GM23338 (cell line): Measurements from ENCODE around the gene PPP1R9A. TPM values are rescaled to one million over a fixed set of nuclear protein-coding genes. Genes with fewer than 3 reads are reported as not detected.

Source experiments
- ATAC-seq: fragments of 200-7000 bp; cut with Tn5 transposase; 3 replicates; pipeline ENCODE4 v1.9.1; 2020
- DNase-seq: peaks from one replicate; pipeline ENCODE4 v3.0.0-alpha.2; 2015; ENCODE audit warnings: low spot score
- H2AFZ ChIP-seq: fragments of 200-600 bp; sonication (generic); 2 replicates; pipeline ENCODE4 v1.8.0; 2016; ENCODE audit warnings: antibody characterized with exemption, mild to moderate bottlenecking, moderate library complexity
- H3F3A ChIP-seq: fragments of 200-600 bp; sonication (generic); replicated peaks from 2 replicates; pipeline ENCODE4 v1.8.0; 2017; ENCODE audit warnings: antibody characterized with exemption, mixed run types, low read depth
- H3K27ac ChIP-seq: fragments of 200-600 bp; sonication (generic); 2 replicates; pipeline ENCODE4 v1.6.1; 2016; ENCODE audit warnings: low read depth
- H3K27me3 ChIP-seq: fragments of 200-600 bp; sonication (generic); 2 replicates; pipeline ENCODE4 v1.8.0; 2016; ENCODE audit warnings: mild to moderate bottlenecking, mixed run types, moderate library complexity; ENCODE audit not compliant: insufficient read depth
- H3K36me3 ChIP-seq: fragments of 200-600 bp; sonication (generic); 2 replicates; pipeline ENCODE4 v1.8.0; 2016; ENCODE audit warnings: mild to moderate bottlenecking; ENCODE audit not compliant: insufficient read depth
- H3K4me1 ChIP-seq: fragments of 200-600 bp; sonication (generic); 2 replicates; pipeline ENCODE4 v1.8.0; 2016; ENCODE audit warnings: mild to moderate bottlenecking, moderate library complexity; ENCODE audit not compliant: insufficient read depth
- H3K4me2 ChIP-seq: fragments of 200-600 bp; sonication (generic); 2 replicates; pipeline ENCODE4 v1.7.1; 2017; ENCODE audit warnings: mixed run types
- H3K4me3 ChIP-seq: fragments of 200-600 bp; sonication (generic); 2 replicates; pipeline ENCODE4 v1.6.1; 2016; ENCODE audit warnings: mixed run types
- H3K79me2 ChIP-seq: fragments of 200-600 bp; sonication (generic); replicated peaks from 2 replicates; pipeline ENCODE4 v1.8.0; 2017; ENCODE audit warnings: mild to moderate bottlenecking; ENCODE audit not compliant: insufficient read depth
- H3K9me2 ChIP-seq: fragments of 200-600 bp; sonication (generic); 2 replicates; pipeline ENCODE4 v1.8.0; 2017; ENCODE audit not compliant: insufficient read depth
- H4K20me1 ChIP-seq: fragments of 200-600 bp; sonication (generic); replicated peaks from 2 replicates; pipeline ENCODE4 v1.8.0; 2017; ENCODE audit warnings: mild to moderate bottlenecking; ENCODE audit not compliant: insufficient read depth
- H3K27ac Mint-ChIP-seq: 2 replicates; pipeline ENCODE4 v1.8.0; 2020; ENCODE audit warnings: inconsistent platforms, mild to moderate bottlenecking, moderate library complexity, mixed read lengths
- H3K27me3 Mint-ChIP-seq: 3 replicates; pipeline ENCODE4 v1.8.0; 2022; ENCODE audit warnings: low read depth, mild to moderate bottlenecking, moderate library complexity, mixed read lengths, inconsistent platforms; ENCODE audit not compliant: insufficient read depth, poor library complexity
- H3K36me3 Mint-ChIP-seq: 3 replicates; pipeline ENCODE4 v1.8.0; 2021; ENCODE audit warnings: low read depth, mild to moderate bottlenecking, inconsistent platforms, moderate library complexity, mixed read lengths
- H3K4me1 Mint-ChIP-seq: 3 replicates; pipeline ENCODE4 v1.8.0; 2020; ENCODE audit warnings: mild to moderate bottlenecking, inconsistent platforms, mixed read lengths
- H3K4me3 Mint-ChIP-seq: 3 replicates; pipeline ENCODE4 v1.8.0; 2021; ENCODE audit warnings: moderate library complexity, mild to moderate bottlenecking, inconsistent platforms, mixed read lengths
- H3K9me3 Mint-ChIP-seq: 3 replicates; pipeline ENCODE4 v1.8.0; 2020; ENCODE audit warnings: moderate library complexity, mild to moderate bottlenecking, inconsistent platforms, mixed read lengths
- CREB1 ChIP-seq: fragments of 250-450 bp; sonication (Bioruptor Pico); IDR thresholded peaks from 2 replicates; pipeline ENCODE4 v1.5.0; 2020; ENCODE audit warnings: low read depth, mild to moderate bottlenecking, moderate library complexity
- EZH2 ChIP-seq: fragments of 200-600 bp; sonication (generic); IDR thresholded peaks from one replicate; pipeline ENCODE4 v1.8.0; 2017; ENCODE audit warnings: antibody characterized with exemption, mild to moderate bottlenecking, low read depth; ENCODE audit not compliant: unreplicated experiment
- EZH2phosphoT487 ChIP-seq: fragments of 200-600 bp; sonication (generic); IDR thresholded peaks from one replicate; pipeline ENCODE4 v1.8.1; 2018; ENCODE audit warnings: antibody characterized with exemption; ENCODE audit not compliant: unreplicated experiment
- JUNB ChIP-seq: IDR thresholded peaks from one replicate; pipeline ENCODE4 v1.6.1; 2016; ENCODE audit warnings: antibody characterized with exemption; ENCODE audit not compliant: unreplicated experiment
- NANOG ChIP-seq: IDR thresholded peaks from 2 replicates; pipeline ENCODE4 v1.6.1; 2016; ENCODE audit warnings: antibody characterized with exemption, borderline replicate concordance
- POLR2AphosphoS5 ChIP-seq: IDR thresholded peaks from 2 replicates; pipeline ENCODE4 v1.6.1; 2016; ENCODE audit warnings: antibody characterized with exemption, low read depth
- STAT1 ChIP-seq: IDR thresholded peaks from one replicate; pipeline ENCODE4 v1.6.1; 2016; ENCODE audit warnings: antibody characterized with exemption; ENCODE audit not compliant: unreplicated experiment
- ZNF114 ChIP-seq: fragments of 250-450 bp; sonication (Bioruptor Pico); IDR thresholded peaks from 2 replicates; pipeline ENCODE4 v1.5.0; 2020; ENCODE audit warnings: mild to moderate bottlenecking, moderate library complexity
- ZNF331 ChIP-seq: fragments of 250-450 bp; sonication (Bioruptor Pico); IDR thresholded peaks from 2 replicates; pipeline ENCODE4 v1.5.0; 2020; ENCODE audit warnings: low read depth, mild to moderate bottlenecking, moderate library complexity
- polyA plus RNA-seq: library from polyadenylated mRNA; unstranded; fragments of >200 nt; fragmentation: Nextera tagmentation; extraction: Ambion mirVana; gene quantifications from 2 replicates; pipeline ENCODE4 v1.2.1, GENCODE V29; 2016
- total RNA-seq: library from RNA; depleted of rRNA; stranded (reverse); fragments of >200 nt; shearing (Covaris generic); gene quantifications from 2 replicates; pipeline ENCODE4 v1.2.3, GENCODE V29; 2014
- TF ChIP-seq, protein P1 (sequence below): fragments of 250-450 bp; sonication (Bioruptor Pico); IDR thresholded peaks from 2 replicates; pipeline ENCODE4 v1.5.0; 2020; ENCODE audit warnings: mild to moderate bottlenecking, moderate library complexity
- TF ChIP-seq, protein P2 (sequence below), 2 experiments: fragments of 200-600 bp in 1 of 2; sonication (generic) in 1 of 2; conservative IDR thresholded peaks; 2 replicates each; pipeline versions ENCODE4 v1.5.1 to v1.6.1; 2016 to 2017; ENCODE audit warnings: antibody characterized with exemption in 2 of 2, low read depth in 2 of 2, mild to moderate bottlenecking in 2 of 2, moderate library complexity in 1 of 2
- TF ChIP-seq, protein P3 (sequence below): IDR thresholded peaks from one replicate; pipeline ENCODE4 v1.6.1; 2018; ENCODE audit warnings: antibody characterized with exemption; ENCODE audit not compliant: unreplicated experiment

PPP1R9A gene
- total and polyA plus RNA-seq, 2 experiments from 2014 or later, result 10.6 to 31.8 TPM

DNA sequence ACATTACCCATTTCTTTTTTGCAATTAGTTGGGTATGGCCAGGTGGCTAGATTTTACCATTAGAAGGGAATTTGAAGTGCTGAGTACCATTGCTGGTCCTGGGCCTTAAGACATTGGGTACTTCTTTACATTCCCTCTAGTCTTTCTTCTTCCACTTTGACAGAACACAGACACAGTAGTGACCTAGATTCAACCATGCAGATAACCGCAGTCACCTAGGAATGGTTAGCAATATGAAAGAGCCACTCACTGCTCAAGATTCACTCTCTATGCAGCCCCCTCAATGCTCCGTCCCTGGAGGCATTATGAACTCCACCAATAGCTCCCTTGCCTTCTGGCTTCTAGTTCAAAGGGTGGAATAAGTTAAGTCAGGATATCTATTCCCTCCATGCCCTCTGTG is 433.1 kb downstream of the PPP1R9A start:
- H3K4me3 ChIP-seq, result no peak overlapping the region
- no peaks in the 10 kb centered on the region for H3K79me2 ChIP-seq
- no peaks in the 10 kb centered on the region for H3K9me3 Mint-ChIP-seq
- H3K27ac ChIP-seq, result no peak overlapping the region
- no peaks in the 10 kb centered on the region for H3K27me3 ChIP-seq
- H4K20me1 ChIP-seq, result no peaks in the 10 kb centered on the region
- no peaks in the 10 kb centered on the region for H3F3A ChIP-seq
- no peak overlapping the region for H2AFZ ChIP-seq
- no peak for TF ChIP-seq NANOG
- TF ChIP-seq EZH2phosphoT487, result no peak
- TF ChIP-seq JUNB, result no peak
- TF ChIP-seq CREB1 (CRISPR knock-in tag), result no peak
- TF ChIP-seq EZH2, result no peak
- TF ChIP-seq STAT1, result no peak
- no peak for TF ChIP-seq POLR2AphosphoS5
- H3K4me1 Mint-ChIP-seq, result peaks cover 18% of the 10 kb centered on the region
- no peaks in the 10 kb centered on the region for H3K36me3 ChIP-seq
- peaks cover 13% of the 10 kb centered on the region for H3K4me1 ChIP-seq
- H3K36me3 Mint-ChIP-seq, result no peaks in the 10 kb centered on the region
- peaks cover 2% of the 10 kb centered on the region for H3K27me3 Mint-ChIP-seq
- no peak for ATAC-seq
- H3K27ac Mint-ChIP-seq, result no peak overlapping the region
- H3K9me2 ChIP-seq, result peaks cover 19% of the 10 kb centered on the region; the same call in 1 of the 2 replicates
- H3K4me2 ChIP-seq, result no peak overlapping the region
- no peak for DNase-seq
- H3K4me3 Mint-ChIP-seq, result no peak overlapping the region

DNA sequence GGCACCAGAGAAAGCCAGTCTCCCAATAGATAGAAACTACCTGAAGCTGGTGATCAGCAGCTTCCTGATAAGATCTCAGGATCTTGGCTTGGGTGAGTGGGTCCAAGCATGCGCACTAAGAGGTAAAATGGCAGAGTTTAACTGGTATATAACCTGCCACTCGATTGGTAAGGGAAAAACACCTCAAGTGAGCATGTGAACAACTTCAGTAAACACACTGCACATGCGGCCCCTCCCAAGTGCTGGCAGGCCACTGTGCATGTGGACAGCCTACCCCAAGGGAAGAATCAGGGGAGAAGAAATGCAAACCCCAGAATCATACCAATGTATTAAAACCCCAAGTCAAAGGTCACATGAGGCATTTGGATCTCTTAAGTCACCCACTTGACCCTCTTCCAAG is 434.6 kb downstream of the PPP1R9A start:
- no peak overlapping the region for H3K4me3 Mint-ChIP-seq
- Histone ChIP-seq H3K4me1 (peaks cover 13% of the 10 kb centered on the region), H4K20me1 (no peaks in the 10 kb centered on the region), H3F3A (no peaks in the 10 kb centered on the region), H3K9me2 (peaks cover 27% of the 10 kb centered on the region), H3K36me3 (no peaks in the 10 kb centered on the region), H3K27ac (no peak overlapping the region), H3K79me2 (no peaks in the 10 kb centered on the region), H3K27me3 (no peaks in the 10 kb centered on the region), H2AFZ (peak overlapping the region; percentile 72; the same call in 1 of the 2 replicates), H3K4me3 (no peak overlapping the region), H3K4me2 (no peak overlapping the region)
- no peak overlapping the region for H3K27ac Mint-ChIP-seq
- peaks cover 18% of the 10 kb centered on the region for H3K4me1 Mint-ChIP-seq
- no peaks in the 10 kb centered on the region for H3K36me3 Mint-ChIP-seq
- H3K27me3 Mint-ChIP-seq, result peaks cover 2% of the 10 kb centered on the region
- ATAC-seq (no peak), DNase-seq (no peak)
- no peaks in the 10 kb centered on the region for H3K9me3 Mint-ChIP-seq
- TF ChIP-seq EZH2phosphoT487 (no peak), ZNF331 (CRISPR knock-in tag) (no peak), EZH2 (no peak), NANOG (no peak), ZNF114 (no peak)
- TF ChIP-seq, protein P1, sequence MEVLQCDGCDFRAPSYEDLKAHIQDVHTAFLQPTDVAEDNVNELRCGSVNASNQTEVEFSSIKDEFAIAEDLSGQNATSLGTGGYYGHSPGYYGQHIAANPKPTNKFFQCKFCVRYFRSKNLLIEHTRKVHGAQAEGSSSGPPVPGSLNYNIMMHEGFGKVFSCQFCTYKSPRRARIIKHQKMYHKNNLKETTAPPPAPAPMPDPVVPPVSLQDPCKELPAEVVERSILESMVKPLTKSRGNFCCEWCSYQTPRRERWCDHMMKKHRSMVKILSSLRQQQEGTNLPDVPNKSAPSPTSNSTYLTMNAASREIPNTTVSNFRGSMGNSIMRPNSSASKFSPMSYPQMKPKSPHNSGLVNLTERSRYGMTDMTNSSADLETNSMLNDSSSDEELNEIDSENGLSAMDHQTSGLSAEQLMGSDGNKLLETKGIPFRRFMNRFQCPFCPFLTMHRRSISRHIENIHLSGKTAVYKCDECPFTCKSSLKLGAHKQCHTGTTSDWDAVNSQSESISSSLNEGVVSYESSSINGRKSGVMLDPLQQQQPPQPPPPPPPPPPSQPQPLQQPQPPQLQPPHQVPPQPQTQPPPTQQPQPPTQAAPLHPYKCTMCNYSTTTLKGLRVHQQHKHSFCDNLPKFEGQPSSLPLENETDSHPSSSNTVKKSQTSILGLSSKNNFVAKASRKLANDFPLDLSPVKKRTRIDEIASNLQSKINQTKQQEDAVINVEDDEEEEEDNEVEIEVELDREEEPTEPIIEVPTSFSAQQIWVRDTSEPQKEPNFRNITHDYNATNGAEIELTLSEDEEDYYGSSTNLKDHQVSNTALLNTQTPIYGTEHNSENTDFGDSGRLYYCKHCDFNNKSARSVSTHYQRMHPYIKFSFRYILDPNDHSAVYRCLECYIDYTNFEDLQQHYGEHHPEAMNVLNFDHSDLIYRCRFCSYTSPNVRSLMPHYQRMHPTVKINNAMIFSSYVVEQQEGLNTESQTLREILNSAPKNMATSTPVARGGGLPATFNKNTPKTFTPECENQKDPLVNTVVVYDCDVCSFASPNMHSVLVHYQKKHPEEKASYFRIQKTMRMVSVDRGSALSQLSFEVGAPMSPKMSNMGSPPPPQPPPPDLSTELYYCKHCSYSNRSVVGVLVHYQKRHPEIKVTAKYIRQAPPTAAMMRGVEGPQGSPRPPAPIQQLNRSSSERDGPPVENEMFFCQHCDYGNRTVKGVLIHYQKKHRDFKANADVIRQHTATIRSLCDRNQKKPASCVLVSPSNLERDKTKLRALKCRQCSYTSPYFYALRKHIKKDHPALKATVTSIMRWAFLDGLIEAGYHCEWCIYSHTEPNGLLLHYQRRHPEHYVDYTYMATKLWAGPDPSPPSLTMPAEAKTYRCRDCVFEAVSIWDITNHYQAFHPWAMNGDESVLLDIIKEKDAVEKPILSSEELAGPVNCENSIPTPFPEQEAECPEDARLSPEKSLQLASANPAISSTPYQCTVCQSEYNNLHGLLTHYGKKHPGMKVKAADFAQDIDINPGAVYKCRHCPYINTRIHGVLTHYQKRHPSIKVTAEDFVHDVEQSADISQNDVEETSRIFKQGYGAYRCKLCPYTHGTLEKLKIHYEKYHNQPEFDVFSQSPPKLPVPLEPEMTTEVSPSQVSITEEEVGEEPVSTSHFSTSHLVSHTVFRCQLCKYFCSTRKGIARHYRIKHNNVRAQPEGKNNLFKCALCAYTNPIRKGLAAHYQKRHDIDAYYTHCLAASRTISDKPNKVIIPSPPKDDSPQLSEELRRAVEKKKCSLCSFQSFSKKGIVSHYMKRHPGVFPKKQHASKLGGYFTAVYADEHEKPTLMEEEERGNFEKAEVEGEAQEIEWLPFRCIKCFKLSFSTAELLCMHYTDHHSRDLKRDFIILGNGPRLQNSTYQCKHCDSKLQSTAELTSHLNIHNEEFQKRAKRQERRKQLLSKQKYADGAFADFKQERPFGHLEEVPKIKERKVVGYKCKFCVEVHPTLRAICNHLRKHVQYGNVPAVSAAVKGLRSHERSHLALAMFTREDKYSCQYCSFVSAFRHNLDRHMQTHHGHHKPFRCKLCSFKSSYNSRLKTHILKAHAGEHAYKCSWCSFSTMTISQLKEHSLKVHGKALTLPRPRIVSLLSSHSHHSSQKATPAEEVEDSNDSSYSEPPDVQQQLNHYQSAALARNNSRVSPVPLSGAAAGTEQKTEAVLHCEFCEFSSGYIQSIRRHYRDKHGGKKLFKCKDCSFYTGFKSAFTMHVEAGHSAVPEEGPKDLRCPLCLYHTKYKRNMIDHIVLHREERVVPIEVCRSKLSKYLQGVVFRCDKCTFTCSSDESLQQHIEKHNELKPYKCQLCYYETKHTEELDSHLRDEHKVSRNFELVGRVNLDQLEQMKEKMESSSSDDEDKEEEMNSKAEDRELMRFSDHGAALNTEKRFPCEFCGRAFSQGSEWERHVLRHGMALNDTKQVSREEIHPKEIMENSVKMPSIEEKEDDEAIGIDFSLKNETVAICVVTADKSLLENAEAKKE, result no peak
- TF ChIP-seq, protein P2, sequence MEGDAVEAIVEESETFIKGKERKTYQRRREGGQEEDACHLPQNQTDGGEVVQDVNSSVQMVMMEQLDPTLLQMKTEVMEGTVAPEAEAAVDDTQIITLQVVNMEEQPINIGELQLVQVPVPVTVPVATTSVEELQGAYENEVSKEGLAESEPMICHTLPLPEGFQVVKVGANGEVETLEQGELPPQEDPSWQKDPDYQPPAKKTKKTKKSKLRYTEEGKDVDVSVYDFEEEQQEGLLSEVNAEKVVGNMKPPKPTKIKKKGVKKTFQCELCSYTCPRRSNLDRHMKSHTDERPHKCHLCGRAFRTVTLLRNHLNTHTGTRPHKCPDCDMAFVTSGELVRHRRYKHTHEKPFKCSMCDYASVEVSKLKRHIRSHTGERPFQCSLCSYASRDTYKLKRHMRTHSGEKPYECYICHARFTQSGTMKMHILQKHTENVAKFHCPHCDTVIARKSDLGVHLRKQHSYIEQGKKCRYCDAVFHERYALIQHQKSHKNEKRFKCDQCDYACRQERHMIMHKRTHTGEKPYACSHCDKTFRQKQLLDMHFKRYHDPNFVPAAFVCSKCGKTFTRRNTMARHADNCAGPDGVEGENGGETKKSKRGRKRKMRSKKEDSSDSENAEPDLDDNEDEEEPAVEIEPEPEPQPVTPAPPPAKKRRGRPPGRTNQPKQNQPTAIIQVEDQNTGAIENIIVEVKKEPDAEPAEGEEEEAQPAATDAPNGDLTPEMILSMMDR (conservative IDR thresholded peaks at IDR 0.05; ENCODE audit: low read depth in 2 of 2), result no peak
- TF ChIP-seq, protein P3, sequence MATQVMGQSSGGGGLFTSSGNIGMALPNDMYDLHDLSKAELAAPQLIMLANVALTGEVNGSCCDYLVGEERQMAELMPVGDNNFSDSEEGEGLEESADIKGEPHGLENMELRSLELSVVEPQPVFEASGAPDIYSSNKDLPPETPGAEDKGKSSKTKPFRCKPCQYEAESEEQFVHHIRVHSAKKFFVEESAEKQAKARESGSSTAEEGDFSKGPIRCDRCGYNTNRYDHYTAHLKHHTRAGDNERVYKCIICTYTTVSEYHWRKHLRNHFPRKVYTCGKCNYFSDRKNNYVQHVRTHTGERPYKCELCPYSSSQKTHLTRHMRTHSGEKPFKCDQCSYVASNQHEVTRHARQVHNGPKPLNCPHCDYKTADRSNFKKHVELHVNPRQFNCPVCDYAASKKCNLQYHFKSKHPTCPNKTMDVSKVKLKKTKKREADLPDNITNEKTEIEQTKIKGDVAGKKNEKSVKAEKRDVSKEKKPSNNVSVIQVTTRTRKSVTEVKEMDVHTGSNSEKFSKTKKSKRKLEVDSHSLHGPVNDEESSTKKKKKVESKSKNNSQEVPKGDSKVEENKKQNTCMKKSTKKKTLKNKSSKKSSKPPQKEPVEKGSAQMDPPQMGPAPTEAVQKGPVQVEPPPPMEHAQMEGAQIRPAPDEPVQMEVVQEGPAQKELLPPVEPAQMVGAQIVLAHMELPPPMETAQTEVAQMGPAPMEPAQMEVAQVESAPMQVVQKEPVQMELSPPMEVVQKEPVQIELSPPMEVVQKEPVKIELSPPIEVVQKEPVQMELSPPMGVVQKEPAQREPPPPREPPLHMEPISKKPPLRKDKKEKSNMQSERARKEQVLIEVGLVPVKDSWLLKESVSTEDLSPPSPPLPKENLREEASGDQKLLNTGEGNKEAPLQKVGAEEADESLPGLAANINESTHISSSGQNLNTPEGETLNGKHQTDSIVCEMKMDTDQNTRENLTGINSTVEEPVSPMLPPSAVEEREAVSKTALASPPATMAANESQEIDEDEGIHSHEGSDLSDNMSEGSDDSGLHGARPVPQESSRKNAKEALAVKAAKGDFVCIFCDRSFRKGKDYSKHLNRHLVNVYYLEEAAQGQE, result no peak
